GM19328 (cell line): Measurements from ENCODE around the gene NRL.
"Not testable (repeated sequence)": the region's sequence is repeated elsewhere in the genome, so short reads cannot be mapped to it uniquely, and the experiment has no call there.

Experiments
- ATAC-seq: cut with Tn5 transposase; IDR thresholded peaks from one replicate; pipeline ENCODE4 v1.9.1; 2021; ENCODE audit warnings: mild to moderate bottlenecking, moderate library complexity; ENCODE audit not compliant: unreplicated experiment

Gene NRL

DNA sequence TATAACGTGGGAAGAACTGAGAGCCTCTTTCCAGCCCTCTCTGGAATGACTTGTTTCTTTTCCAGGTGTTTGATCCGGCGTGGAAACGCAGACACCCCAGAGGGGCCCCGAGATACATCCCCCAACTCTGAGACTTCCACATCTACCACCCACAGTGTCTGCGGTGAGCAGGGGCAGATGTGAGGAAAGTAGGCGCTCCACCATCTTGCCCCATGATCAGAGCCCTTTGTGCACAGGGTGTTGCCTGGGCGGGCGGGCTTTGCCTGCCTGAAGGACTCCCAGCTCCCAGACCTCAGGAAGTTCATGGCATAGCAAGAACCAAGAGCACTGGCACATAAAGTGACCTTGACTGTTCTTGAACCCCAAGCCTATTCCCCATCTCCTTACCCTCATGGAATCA lies 60.1 kb downstream of the NRL start:
- no peak for ATAC-seq

DNA sequence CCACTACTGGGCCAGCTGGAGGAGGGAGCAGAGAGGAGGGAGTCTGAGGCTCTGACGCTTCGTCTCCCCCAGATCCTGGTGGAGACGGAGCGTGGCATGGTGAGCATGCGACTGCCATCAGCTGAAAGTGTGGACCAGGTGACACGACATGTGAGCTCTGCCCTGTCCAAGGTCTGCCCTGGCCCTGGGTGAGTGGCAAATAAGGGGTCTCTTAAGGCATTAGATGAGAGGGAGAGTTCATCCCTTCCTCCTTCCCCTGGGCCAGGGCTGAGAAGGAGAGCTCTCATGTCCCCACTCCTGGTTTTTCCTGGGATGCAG lies 60.5 kb downstream of the NRL start:
- ATAC-seq, result no peak

DNA sequence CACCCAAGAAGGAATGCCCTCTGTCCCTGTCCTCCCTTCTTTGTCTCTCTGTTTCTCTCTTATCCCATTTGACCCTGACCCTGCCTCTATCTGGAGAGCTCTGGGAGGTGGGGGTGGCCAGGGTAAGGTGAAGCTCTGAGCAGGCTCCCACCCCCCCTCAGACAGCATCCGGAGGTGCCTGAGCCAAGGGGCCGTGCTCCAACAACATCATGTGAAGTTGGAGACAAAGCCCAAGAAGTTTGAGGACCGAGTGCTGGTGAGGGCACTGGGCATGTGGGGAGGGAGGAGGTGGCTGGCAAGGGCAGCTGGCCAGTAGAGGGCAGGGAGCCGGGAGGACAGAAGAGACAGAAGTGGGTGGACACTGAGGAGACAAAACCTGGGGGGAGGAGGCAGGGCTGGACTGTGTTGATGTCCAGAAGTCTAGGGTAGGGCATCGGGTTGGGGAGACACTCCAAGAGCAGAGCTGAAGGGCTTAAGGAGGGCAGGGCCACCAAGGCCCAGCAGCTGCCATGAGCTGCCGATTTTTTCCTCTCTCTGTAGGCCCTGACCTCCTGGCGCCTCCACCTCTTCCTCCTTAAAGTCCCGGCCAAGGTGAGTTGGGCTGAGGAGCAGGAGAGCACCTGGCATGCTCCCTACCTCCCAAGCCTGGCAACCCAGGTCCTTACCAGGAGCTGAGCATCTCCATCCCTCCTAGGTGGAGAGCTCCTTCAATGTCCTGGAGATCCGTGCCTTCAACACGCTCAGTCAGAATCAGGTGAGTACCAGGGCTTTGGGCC lies 61.0 kb downstream of the NRL start:
- ATAC-seq, result no peak

DNA sequence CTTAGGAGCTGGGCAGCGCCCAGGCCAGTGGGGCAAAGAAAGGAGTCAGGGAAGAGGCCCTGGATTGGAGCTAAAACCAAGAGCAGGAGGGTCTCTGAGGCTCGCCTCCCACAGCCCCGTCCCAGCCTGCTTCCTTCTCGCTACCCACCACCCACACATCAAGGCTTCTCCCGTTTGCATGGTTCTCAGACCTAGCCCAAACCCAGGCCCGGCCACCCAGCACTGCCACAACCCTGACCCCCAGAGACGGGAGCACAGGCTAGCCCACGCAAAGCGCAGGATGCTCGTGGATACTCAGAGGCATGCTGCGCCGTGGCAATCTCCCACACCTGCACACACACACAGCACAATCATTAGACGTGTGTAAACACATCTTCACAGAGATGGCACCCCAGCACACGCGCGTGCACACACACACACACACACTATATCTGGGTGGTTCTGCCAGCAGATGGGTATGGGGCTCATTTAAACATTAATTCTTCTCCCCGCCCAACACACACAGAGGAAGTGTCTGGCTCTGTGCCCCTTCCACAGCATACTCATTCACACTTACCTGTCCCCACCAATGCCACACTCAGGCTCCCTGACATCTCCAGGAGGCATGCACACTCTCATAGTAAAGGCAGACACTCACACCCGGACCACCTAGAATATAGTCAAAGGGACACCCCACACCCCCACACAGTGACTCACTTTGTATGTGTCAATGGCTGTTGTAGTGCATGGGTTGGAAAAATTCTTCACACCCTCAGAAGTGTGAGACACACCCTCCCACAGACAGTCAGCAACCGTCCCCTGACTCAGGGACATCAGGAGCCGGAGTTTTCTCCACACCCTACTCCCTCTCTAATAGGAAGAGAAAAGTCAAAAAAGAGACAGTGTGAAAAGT lies 61.8 kb downstream of the NRL start:
- ATAC-seq, result no peak

DNA sequence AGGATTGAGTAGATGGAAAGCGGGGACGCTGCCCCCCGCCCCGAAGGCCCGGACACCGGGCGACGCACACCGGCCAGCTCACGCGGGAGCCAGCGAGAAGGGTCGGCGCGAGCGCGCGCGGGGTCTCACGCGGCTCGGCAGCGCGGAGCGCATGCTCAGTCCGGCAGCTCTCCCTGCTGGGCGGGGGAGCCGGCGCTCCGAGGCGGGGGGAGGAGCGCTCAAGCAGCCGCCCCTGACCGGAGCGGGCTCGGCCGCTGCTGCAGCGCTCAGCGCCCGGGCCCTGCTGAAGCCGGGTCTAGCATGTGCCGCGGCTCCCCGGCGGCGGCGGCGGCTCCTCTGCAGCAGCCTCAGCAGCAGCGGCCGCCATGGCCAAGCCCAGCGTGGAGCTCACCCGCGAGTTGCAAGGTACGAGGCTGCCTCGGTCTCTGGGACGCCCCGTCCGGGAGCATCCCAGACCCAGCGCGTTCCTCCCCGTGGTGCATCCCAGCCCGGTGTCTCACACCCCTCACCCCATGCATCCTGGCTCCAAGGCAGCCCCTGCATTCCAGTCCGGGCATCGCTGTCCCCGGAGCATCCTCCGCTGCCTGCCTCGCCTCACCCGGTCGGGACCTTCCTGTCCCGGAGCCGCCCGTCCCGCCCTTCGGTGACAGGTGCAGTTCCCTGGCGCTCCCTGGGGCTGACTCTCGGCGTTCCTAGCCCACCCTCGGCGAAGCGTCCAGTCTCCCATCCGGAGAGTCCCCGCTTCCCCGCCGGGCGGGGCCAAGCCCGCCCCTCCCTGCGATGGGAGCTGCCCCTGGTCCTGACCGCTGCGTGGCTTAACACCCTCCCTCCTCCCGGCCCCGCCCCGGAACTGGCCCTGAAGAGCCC lies 62.7 kb downstream of the NRL start, which contains the start of gene CARMIL3:
Gene CARMIL3, plus strand, starts transcription at position 221 of the 867 bp plus-strand sequence. Its CDS starts 145 bp downstream, at position 366.
- ATAC-seq, result peak; percentile 74

DNA sequence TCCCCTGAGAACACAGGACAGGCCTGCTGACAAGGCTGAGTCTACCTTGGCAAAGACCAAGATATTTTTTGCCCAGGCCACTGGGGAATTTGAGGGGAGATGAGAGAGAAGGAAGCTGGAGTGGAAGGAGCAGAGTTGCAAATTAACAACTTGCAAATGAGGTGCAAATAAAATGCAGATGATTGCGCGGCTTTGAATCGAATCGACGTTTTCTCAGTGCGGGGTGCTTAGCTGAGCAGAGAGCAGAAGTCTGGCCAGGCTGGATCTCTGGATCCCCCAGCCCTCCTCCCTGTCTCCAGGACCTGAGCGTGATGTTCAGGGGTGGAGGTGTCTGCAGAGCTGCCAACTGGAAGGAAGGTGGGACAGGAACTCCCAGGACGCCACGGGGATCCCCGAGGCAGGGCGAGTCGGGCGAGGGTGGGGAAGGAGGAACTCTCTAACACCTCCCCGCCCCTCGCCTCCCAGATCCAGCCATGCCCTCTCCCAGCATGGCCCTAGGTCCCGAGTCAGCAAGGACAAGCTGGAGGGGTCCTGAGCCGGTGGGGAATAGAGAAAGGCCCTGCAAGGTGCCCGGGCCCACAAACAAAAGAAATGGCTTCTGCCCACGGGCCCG lies 63.5 kb downstream of the NRL start:
- peak; percentile 10 for ATAC-seq

DNA sequence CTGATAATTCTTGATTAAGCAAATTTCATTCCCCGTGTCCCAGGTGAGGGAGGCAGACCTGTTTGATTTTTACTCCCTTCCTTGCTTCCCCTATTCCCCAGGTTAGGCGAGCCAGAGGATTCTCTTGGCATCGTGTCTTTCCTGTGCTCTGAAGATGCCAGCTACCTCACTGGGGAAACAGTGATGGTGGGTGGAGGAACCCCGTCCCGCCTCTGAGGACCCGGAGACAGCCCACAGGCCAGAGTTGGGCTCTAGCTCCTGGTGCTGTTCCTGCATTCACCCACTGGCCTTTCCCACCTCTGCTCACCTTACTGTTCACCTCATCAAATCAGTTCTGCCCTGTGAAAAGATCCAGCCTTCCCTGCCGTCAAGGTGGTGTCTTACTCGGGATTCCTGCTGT lies 64.0 kb downstream of the NRL start:
- not testable (repeated sequence) for ATAC-seq

DNA sequence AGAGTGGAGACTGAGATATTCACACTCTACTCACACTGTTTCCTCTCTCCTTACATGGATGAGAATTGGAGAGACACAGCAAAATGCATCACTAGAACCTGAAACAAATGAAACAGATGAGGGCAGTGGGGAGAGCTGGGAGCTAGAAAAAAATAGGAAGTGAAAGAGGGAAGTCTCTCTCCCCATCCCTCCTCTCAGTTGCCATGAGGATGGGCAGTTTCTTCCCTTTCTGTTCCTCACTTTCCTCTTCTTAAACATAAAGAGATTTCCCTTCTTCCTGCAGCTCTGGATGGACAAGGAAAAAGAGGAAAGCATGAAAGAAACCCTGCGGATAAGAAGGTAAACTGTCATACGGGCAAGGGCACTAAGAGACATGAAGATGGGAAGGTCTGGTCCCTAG lies 65.7 kb downstream of the NRL start:
- ATAC-seq, result not testable (repeated sequence)

DNA sequence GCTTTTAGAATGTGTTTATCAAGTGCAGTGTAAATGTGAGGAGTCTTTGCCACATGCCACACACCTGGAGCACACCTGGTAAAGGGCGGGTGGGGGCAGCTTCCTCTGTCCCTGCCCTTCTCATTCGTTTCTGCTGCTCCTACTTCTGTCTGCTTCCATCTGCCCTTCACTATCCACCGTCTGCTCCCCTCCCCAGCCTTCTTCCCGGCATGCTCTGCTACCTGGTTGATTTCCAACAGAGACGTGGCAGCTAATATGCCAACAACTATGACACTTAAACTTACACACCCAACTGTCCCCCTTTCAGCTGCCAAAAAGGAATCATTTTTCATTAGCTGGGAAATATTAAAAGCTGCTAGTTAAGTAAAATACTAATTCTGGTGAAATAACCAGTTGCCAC lies 72.0 kb downstream of the NRL start:
- no peak for ATAC-seq

DNA sequence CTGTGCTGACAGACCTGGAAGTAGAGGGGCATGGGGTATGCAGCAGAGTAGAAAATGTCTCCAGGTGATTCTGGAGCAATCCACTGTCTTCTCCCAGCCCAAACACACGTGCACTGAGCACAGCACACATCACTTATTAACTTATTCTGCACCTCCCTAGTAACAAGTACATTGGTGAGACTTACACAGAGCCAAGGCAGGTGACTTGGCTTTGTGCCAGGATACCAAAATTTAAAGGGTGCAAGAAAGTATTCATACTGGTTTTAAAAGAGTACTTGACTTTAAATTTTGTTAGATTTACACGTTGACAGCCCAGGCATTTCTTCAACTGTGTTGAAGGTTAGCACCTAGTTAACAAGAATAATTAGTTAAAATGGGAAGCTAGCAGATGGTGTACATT lies 74.1 kb downstream of the NRL start:
- ATAC-seq, result no peak

DNA sequence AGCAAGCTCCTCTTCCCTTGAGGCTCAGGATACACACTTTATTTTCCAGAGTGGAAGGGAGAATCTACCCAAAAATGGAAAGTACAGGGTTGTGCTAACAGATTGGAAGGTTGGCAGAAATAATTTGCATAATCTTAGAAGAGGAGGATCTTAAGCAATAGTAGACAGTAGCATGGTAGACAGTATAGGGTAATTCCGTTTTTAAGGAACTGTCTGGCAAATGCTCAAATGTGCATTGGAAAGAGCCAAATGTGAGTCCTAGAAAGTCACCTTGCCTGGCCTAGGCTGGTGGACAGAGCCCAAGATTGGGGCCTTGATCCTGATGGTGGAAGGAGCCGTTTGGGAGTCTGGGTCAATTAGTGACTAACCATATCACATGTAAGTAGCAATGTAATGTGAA lies 76.1 kb downstream of the NRL start:
- ATAC-seq, result no peak

DNA sequence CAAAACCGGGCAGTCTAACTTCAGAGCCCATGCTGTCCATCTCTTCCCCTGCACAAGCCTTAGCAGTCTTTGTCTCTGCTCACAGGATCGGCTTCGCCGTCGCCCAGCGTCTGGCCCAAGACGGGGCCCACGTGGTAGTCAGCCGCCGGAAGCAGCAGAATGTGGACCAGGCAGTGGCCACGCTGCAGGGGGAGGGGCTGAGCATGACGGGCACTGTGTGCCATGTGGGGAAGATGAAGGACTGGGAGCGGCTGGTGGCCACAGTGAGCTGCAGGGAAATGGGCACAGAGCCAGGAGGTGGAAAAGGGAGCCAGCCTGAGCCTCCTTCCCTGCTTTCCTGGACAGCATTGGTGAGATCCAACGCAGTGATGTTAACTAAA lies 77.1 kb downstream of the NRL start:
- ATAC-seq, result no peak

DNA sequence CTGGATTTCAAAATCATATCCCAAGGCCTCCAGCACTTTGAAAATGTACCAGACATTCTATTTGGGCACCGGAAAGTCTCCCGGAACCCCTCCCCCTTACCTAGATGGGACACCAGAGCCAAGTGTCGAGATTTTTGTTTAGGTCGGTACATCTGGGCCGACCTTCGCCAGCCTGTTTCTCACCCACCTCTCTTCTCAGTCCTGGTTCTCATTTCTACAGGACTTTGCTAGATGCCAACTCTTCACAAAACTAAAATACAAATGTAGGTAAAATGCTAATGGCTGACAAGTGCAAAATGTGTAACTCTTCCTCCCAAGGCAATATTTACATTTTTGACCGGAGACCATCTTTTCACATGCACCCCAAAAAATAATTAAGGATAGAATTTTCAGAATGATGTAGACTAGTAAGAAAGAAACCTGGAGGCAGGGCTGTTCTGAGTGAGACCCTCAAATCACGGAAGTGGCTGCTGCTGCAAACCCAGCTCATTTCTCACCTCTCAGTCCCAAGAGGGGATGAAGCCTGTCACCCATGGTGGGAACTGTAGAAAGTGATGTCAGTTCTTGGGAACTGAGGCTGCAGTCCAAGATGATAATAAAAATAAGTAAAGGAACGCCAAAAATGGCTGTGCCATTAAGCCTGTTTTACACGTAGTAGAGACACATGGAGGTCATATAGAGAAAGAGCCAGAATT lies 77.6 kb downstream of the NRL start:
- not testable (repeated sequence) for ATAC-seq

DNA sequence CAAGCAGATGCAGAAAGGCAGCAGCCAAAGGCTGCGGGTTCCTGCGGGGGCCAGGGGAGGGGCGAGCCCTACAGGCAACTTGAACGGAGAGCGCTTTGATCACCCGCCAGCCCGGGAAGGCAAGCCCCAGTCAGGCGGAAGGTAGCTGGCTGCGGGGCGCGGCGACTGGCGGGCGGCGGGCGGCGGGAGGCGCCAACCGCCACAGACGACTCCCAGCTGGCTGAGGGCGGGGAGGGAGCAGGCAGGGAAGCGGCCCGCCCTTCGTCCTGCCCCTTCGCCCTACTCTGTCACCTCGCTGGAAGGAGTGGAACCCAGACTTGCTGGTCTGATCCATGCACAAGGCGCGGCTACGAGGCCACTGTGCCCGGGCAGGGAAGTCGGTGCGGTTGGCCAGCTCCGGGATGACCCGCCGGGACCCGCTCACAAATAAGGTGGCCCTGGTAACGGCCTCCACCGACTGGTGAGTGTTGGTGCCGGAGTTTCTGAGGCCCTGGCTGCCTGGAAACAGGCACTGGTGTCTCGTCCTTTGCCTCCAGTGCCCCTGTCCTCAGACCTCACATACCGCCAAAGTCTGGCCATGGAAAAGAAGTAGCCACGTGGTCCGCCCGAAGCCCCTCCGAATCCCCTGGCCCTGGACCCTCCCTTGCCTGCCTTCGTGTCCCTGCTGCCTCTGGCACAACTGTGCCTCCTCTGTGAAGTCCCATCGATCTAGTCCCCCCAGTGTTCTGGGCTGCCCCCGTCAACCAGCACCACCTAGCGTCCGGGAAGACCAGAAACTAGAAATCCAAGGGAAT lies 78.4 kb downstream of the NRL start:
- peak; percentile 77 for ATAC-seq

DNA sequence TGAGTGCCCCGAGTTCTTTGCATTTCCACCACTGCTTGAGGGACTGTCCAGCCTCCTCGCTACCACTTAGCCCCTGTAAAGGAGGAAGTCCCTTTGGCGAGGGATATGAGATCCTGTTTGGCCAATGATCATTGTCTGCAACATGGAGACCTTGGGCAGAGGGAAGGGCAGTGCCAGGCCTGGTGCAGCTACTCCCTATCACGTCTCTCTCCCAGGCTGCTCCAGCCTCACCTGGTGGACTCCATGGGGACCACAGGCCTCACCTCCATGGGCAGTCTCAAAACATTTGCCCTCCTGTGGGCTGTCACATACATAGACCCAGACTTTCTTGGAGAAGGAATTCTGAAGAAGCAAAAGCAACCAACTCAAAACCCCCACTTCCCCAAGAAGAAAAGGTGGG lies 79.0 kb downstream of the NRL start:
- not testable (repeated sequence) for ATAC-seq

DNA sequence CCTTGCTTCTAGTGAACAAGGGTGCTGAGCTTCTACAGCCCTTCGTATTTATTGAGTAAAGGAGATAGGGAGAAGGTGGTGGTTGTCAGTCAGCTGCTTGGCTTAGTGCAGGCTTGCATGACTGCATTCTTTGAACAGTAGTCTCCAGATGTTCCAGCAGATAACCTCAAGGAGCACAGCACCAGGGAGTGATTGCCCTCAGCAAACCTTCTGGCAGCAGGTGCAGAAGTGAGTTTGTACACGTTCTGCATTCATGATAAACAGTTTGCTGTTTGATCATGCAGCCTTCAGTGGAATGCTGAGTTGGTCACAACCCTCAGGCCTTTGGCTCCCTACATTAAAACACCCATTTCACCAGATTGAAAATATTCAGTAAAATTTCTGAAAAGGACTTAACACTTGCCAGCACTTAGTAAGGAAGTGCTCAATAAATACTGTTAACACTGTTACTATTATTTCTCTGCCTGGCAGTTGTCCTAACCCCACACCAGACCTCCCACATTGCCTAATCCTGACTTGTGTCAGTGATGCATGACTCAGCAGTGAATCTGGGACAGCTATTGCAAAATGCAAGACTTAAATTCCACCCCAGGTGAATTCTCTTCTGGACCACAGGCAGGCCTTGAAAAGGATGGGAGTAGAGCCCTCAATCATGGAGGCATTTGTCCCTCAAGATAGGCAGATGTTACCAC lies 81.9 kb downstream of the NRL start:
- no peak for ATAC-seq

DNA sequence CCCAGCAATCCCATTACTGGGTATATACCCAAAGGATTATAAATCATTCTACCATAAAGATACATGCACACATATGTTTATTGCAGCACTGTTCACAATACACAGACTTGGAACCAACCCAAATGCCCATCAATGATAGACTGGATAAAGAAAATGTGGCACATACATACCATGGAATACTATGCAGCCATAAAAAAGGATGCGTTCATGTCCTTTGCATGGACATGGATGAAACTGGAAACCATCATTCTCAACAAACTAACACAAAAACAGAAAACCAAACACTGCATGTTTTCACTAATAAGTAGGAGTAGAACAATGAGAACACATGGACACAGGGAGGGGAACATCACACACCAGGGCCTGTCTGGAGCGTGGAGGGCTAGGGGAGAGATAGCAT lies 83.4 kb downstream of the NRL start:
- ATAC-seq, result not testable (repeated sequence)

DNA sequence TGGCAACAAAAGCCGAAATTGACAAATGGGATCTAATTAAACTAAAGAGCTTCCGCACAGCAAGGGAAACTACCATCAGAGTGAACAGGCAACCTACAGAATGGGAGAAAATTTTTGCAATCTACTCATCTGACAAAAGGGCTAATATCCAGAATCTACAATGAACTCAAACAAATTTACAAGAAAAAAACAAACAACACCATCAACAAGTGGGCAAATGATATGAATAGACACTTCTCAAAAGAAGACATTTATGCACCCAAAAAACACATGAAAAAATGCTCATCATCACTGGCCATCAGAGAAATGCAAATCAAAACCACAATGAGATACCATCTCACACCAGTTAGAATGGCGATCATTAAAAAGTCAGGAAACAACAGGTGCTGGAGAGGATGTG lies 85.1 kb downstream of the NRL start:
- not testable (repeated sequence) for ATAC-seq
